Loucy (cell line): ENCODE measurements around the gene SMYD2.

Source experiments
- EZH2phosphoT487 ChIP-seq: fragments of 200-600 bp; IDR thresholded peaks from 2 replicates; pipeline ENCODE4 v1.6.1; 2018; ENCODE audit warnings: antibody characterized with exemption, mild to moderate bottlenecking, moderate library complexity, borderline replicate concordance
- TF ChIP-seq, protein P1 (sequence below): fragments of 200-600 bp; sonication (generic); conservative IDR thresholded peaks from 2 replicates; pipeline ENCODE4 v1.5.1; 2014; ENCODE audit warnings: mild to moderate bottlenecking, antibody characterized with exemption, low read length

DNA sequence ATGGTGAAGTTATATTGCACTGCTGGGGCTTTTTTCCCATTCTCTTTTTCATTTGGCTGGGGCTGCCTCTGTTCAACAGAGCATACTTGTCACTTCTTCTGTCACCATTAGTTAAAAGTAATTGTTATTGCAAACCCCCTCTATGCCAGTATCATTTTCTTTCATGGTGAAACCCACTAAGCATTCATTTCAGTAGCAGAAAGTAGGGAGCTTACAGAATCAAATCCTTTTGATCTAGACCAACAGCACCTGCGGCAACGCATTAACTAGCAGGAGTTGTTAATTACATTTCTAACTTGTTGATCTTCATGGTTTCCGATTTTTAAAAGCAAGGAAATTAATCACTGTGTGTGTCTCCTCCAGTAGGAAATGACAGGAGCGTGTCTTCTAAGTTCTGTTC lies 15.0 kb downstream of the SMYD2 start:
- no peak for TF ChIP-seq EZH2phosphoT487
- TF ChIP-seq, protein P1, sequence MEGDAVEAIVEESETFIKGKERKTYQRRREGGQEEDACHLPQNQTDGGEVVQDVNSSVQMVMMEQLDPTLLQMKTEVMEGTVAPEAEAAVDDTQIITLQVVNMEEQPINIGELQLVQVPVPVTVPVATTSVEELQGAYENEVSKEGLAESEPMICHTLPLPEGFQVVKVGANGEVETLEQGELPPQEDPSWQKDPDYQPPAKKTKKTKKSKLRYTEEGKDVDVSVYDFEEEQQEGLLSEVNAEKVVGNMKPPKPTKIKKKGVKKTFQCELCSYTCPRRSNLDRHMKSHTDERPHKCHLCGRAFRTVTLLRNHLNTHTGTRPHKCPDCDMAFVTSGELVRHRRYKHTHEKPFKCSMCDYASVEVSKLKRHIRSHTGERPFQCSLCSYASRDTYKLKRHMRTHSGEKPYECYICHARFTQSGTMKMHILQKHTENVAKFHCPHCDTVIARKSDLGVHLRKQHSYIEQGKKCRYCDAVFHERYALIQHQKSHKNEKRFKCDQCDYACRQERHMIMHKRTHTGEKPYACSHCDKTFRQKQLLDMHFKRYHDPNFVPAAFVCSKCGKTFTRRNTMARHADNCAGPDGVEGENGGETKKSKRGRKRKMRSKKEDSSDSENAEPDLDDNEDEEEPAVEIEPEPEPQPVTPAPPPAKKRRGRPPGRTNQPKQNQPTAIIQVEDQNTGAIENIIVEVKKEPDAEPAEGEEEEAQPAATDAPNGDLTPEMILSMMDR, result no peak
